HG03469 (cell line): Measurements from ENCODE around the gene SREBF1.

Experiments
- ATAC-seq: cut with Tn5 transposase; IDR thresholded peaks from one replicate; pipeline ENCODE4 v1.9.1; 2021; ENCODE audit warnings: mild to moderate bottlenecking, moderate library complexity, moderate number of reproducible peaks; ENCODE audit not compliant: unreplicated experiment

SREBF1 gene

DNA sequence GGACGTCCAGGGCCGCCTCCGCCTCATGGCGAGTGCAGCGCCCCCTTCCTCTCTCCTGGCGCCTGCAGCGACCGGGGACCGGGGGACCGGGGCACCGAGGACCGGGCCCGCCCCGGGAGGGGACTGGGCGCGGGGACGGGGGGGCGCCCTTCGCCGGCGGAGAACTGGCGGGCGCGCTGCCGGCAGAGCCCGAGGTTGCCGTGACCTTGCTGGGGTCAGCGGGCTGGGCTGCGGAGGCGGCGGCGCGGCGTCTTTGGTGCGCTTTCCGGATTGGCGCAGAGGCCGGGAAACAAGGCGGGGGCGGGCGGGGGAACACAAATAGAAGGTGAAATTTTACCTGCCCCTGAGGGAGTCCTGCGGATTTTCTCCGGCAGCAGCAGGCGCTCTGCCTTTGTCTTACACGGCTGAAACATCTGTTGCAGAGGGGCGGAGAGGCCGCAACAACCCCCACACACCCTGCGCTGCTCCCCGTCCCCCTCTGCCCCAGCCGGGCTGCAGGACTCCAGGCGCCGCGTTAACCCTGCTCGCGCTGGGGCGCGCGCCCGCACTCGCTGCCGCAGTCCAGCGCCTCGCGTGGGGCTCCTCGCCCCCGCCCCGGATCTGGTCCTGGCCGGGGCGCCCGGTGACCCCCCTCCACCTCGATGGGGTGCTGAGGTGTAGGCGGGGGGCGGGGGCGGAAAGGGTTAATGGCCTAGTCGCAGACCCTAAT lies 53.5 kb downstream of the SREBF1 start:
- no peak for ATAC-seq

DNA sequence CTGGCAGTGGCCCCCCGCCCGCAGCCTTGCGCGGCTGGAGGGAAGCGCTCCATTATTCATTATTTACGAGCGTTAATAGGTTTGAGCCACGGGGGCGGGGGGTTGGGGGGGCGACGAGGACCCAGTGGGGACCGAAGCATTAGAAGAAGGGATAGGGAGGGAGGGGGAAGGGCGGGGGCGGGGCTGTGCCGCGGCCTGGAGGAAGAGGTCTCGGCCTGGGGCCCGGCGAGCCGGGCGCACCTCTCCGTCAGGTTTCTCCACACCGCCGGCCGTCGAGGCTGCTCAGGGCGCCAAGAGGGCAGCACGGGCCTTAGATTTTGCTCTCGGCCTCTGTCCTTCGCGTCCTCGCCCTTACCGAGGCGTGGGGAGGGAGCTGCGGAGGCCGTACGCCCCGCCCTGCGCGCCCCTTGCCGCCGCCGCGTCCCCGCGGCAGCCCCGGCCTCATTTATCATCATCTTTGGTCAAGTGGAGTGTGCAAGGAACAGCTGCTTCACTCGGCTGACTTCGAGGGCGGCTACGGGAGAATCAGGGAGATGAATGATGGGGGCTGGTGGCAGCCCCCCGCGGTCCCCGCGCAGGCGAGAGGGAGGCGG lies 54.2 kb downstream of the SREBF1 start:
- ATAC-seq = no peak

DNA sequence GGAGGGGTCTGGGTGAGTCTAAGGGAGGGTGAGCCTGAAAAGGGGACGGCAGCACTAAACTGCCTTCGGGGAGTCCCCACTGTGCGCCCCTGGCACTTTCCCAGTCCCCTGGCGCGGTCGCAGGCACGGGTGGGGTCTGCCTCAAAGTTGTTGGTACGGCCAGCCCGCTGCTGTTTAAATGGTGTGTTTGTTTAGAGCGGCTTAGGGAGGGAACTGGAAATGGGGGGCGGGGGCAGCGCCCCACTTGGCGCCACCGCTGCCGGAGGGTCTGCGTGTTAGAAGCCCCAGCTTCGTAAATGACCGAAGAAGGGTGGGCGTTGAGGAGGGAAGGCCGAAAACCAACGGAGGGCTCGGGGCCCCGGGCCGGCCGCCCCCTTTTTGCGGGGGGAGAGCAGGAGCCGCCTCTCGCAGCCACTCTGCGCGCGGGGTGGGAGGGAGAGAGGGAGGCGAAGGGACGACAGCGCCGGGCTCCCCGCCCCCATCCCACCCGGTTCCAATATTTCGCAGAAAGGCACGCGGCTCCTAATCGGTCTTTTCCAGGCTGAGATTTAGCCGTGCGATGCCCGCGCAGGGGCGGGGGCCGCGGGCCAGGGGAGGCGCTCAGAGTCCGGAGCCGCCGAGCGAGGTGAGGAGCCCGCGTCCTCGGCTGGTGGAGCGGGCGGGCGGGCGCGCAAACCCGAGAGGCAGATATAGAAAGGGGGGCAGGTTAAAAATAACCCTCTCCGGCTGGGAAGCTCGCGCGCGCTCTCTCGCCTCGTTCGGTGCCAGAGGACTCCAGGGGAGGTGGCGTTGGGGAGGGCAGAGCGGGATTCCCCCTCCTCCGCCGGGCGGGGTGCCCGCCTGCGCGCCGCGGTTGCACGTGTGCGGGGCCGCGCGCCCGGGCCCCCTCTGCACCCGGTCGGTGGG lies 54.9 kb downstream of the SREBF1 start:
- ATAC-seq = no peak

GRCh38 chr17:17780922-17781590 lies 55.7 kb downstream of the SREBF1 start:
- no peak for ATAC-seq

DNA sequence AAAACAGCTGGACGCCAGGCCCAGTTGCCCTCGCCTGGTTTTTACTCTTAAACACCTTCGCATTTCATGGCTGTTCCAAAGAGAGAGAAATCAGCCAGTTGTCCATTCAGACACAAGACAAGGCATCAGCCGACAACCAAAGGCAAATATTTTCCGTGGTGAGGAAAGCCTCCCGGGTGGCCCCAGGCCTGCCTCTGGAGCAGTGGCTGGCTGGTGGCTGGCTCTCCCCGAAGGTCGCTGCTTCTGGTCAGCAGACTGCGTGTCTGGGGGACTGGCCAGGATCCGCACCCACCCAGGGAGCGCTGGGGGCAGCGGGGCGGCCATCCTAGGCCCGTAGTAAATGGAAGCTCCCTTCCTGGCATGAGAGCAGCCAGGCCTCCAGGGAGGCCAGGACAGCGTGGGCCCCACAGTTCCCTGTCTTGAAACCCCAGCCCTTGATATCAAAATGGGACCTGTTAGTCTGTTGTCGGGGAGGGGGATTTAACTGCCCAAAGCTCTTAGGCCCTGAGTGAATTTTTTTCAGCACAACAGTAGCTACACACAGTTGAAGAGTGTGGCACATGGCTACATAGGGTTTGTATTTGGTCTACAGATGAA lies 57.7 kb downstream of the SREBF1 start:
- ATAC-seq = no peak

- no peak for ATAC-seq
Observed at GRCh38 chr17:17778308-17779014, 58.3 kb downstream of the SREBF1 start.

DNA sequence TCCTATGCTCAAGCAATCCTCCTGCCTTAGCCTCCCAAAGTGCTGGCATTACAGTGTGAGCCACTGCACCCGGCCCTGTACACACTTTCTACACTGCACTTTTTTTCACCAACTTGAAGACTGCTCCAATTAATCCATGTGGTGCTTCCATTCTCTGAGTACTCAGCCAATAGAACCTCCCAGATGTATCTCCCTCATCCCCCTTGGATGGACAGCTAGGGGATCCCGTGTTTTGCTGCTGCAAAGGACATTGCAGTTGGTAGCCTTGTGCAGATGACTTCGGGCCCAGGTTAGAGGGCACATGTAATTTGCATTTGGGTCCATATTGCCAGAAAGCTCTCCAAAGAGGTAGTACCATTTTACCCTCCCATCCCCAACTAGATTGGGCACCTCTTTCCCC lies 59.9 kb downstream of the SREBF1 start:
- ATAC-seq = no peak

DNA sequence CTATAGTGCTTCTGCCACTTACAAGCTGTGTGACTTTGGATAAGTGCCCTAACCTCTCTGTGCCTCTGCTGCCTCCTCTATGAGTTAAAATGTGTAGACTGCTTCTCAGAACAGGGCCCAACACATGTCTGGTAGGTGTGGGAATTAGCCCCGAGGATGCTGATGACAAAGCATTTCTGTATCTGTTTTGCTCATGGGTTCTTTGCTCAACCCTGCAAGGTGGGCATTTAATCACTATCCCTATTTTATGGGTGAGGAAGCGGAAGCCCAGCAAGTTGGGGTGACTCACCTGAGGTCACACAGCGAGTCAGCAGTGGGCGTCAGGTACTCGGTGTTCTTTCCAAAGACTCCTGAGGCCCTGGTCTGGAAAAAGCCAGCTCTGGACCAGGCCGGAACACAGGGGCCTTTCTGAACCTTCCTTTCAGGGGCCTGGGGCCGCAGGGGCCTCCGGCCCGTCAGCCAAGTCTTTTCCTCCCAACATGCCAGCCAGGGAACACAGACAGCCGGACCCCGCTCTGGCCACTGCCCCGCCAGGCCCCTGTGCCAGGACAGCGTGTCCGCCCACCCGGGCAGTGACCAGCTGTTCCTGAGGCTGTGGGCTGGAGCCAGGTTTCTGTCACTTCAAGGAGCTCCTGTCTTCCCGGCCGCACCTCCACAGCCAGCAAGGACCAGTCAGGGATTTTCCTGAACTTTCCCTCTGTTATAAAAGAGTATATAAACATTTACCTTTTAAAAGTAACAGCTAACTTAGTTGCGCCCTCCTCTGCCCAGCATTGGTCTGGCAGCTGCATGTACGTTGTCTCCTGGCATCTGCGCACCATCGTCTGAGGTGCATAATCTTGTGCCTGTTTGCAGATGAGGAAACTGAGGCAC lies 62.5 kb downstream of the SREBF1 start:
- no peak for ATAC-seq

DNA sequence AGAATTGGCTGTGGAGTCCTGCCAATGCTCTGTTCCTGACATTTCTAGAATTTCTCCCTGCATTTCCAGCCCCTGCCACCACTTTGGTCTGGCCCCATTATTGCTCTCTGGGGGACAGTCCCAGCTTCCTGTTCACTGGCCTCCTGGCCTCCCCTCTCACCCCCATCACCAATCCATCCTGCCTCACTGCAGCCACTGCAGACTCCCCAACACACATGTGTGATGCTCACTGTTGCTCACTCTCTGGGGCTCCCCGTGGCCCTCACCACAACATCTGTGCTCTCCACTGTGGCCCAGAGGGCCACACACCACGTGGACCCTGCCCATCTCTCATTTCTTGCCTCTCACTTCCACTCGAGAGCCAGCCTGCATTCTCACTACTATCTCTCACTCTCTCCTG lies 64.6 kb downstream of the SREBF1 start:
- no peak for ATAC-seq

GRCh38 chr17:17771498-17772201 lies 65.1 kb downstream of the SREBF1 start:
- no peak for ATAC-seq

GRCh38 chr17:17770632-17771044 lies 66.1 kb downstream of the SREBF1 start:
- ATAC-seq = no peak

DNA sequence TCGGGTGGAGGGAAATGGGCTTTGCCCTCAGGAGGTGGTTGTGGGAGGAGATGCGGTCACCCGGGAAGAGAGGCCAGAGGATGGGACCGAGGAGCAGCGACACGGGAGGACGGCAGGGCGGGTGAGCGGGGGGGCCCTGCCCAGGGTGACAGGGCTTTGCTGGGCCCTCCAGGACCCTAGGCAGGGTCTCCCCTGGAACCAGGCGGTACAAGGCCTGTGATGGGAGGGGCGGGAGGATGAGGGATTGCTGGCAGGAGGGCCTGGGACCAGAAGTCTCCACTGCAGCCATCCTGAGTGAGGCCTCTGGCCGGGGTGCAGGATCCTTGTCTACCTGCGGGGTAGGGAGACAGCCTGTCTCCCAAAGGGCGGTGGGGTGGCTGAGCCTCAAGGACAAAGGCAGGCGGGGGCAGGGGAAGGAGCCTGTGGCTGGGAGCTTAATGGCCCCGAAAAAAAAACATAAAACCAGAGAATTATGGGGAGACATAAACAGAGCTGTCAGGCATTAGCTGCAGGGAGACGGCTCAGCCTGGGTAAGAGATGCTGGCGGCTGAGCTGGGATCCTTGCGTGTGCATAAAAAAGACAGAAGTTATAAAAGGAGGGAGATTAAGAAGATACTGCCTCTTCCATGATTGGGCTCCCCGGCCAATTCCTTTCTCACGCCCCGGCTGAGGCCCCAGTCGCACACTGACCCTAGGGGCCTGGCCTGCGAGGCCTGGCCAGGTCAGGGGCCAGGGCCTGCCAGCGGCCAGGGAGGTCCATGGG lies 66.7 kb downstream of the SREBF1 start:
- no peak for ATAC-seq

DNA sequence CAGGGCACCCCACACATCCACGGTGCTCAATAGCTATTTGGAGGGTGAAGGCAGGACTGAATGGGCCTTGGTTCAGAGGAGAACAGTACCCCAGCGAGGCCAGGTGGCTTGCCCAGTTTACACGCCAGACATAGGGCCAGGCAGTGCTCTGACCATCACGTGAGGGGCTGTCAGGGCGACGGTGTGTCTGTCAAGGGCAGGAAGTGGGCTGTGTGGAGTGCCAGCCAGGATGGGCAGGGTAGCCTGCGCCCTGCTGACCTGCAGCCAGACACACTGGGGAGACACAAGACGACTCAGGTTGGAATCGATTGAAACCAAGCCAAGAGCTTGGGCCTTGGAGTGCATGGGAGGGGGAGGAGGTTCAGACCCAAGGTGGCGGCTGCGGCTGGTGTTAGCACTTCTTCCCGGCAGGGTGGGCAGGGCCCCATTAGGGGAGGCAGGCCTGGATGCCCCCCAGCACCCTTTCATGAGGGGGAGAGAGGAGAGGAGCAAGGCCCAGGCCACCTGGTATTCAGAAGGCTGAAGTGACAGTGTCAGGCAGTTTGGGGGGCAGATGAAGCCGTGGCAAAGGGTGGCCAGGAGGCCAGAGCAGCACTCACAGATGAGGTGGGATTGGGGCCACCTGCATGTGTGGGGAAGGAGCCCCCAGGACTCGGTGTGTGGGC lies 68.2 kb downstream of the SREBF1 start:
- ATAC-seq = no peak

DNA sequence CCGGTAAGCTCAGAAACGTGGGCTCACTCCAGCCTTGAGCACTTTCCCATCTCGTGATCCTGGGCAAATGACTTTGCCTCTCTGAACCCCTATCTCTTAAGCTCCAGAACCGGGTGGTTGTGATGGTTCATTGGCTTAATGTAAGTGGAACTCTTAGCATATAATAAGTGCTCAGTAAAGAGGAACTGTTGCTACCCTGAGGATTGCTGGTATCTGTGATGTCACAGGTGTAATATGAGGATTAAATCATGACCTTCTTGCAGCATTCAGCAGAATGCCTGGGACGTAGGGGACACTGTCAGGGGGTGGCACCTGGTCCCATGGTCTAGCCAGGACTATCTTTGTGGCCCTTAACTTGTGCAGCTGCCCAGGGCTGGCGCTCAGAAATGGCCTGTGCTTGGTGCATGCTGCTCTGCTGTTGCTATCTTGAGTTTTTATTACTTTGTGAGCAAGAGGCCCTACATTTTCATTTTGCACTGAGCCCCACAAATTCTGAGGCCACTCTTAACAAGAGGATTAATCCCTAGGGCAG lies 68.8 kb downstream of the SREBF1 start:
- ATAC-seq = no peak

DNA sequence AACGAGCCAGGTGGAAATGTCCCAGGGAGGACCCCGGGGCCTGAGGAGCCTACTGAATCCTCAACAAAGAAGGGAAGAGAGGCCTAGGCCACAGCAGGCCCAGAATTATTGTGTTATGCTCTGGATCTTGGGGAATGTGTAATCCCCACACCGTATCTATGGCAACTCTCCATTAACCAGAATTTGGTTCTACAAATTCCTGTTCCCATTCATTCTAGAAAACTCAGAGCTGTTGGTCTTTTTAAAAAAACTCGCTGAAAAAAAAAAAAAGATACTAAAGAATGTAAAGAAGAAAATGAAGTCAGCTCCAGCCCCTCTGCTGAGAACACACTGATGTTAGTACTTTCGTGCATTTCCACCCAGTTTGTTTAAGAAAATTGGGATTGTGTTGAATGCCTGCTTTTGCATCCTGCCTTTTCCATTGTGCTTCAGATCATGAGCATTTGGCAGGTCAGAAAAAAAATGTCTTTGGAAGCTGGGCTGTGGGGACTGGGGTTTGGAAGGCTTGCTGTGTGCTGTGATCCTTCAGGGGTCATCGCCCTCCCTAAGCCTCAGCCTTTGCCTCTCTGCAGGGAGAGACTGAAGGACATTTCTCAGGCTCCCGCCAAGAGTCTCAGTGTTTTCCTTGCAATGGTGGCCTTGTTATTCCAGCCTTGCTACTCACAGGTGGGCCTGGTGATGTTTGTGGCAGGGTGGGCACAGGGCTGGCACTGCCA lies 69.5 kb downstream of the SREBF1 start:
- no peak for ATAC-seq

GRCh38 chr17:17766744-17767120 lies 70.1 kb downstream of the SREBF1 start:
- ATAC-seq = no peak
